ENCODE measurements around the gene RYR2. TPM values are rescaled to one million over a fixed set of nuclear protein-coding genes. Genes with fewer than 3 reads are reported as not detected.

Gene RYR2
- total and polyA plus RNA-seq, 2 experiments from 2014 or later, result not detected

- H3K27ac ChIP-seq, result no peak overlapping the region
- in situ Hi-C loops (cut with MboI), result loop anchor here (25.0 kb wide), 1 partner anchor 757 kb away; no protein-coding TSS in a partner anchor
- 18 to 23% methylated on average over 2 of the region's 2 CpGs for WGBS, 2 experiments (ENCODE audit: low coverage in 1 of 2, low lambda C conversion rate in 2 of 2, missing lambda C conversion rate in 2 of 2)
Measured at GRCh38 chr1:237394281-237394680, 352.3 kb downstream of the RYR2 start.

GRCh38 chr1:237396426-237396825 is 354.4 kb downstream of the RYR2 start:
- no peaks in the 10 kb centered on the region for H3K9me3 ChIP-seq (ENCODE audit: low read depth)
- no peaks in the 10 kb centered on the region for H3K27me3 ChIP-seq (replicated peaks; ENCODE audit: insufficient read depth)
- no peak overlapping the region for H3K4me3 ChIP-seq
- in situ Hi-C loops (cut with MboI), result loop anchor here (25.0 kb wide), 1 partner anchor 759 kb away; no protein-coding TSS in a partner anchor
- no peak overlapping the region for H2AFZ ChIP-seq
- no peaks in the 10 kb centered on the region for H3K79me2 ChIP-seq (ENCODE audit: insufficient read depth)
- no peaks in the 10 kb centered on the region for H3F3A ChIP-seq (ENCODE audit: insufficient read depth)
- WGBS, 2 experiments (ENCODE audit: low coverage in 1 of 2, low lambda C conversion rate in 2 of 2, missing lambda C conversion rate in 2 of 2), result 0% methylated on average over 1 of the region's 1 CpG
- no peak overlapping the region for H3K27ac ChIP-seq
- no peaks in the 10 kb centered on the region for H3K4me1 ChIP-seq (ENCODE audit: insufficient read depth)
- H3K9me2 ChIP-seq (ENCODE audit: insufficient read depth), result no peaks in the 10 kb centered on the region
- DNase-seq, result no peak
- H4K20me1 ChIP-seq (ENCODE audit: insufficient read depth), result no peaks in the 10 kb centered on the region
- no peak overlapping the region for H3K4me2 ChIP-seq (ENCODE audit: unreplicated experiment)
- TF ChIP-seq EZH2phosphoT487 (IDR thresholded peaks at IDR 0.05; ENCODE audit: insufficient read depth, low read depth) (no peak), EZH2 (IDR thresholded peaks at IDR 0.05; ENCODE audit: insufficient read depth, poor library complexity, severe bottlenecking) (no peak)
- H3K9ac ChIP-seq, result no peak overlapping the region
- H3K36me3 ChIP-seq (ENCODE audit: low read depth), result no peaks in the 10 kb centered on the region

More at GRCh38 chr1:237394281-237394680, 352.3 kb downstream of the RYR2 start:
- no peaks in the 10 kb centered on the region for H3K79me2 ChIP-seq (ENCODE audit: insufficient read depth)
- no peaks in the 10 kb centered on the region for H4K20me1 ChIP-seq (ENCODE audit: insufficient read depth)
- H3K27me3 ChIP-seq (replicated peaks; ENCODE audit: insufficient read depth), result no peaks in the 10 kb centered on the region
- no peaks in the 10 kb centered on the region for H3F3A ChIP-seq (ENCODE audit: insufficient read depth)
- no peaks in the 10 kb centered on the region for H3K9me3 ChIP-seq (ENCODE audit: low read depth)
- no peak overlapping the region for H3K4me3 ChIP-seq
- H3K36me3 ChIP-seq (ENCODE audit: low read depth), result no peaks in the 10 kb centered on the region
- no peak overlapping the region for H3K4me2 ChIP-seq (ENCODE audit: unreplicated experiment)
- H3K9me2 ChIP-seq (ENCODE audit: insufficient read depth), result no peaks in the 10 kb centered on the region
- H3K9ac ChIP-seq, result no peak overlapping the region
- H2AFZ ChIP-seq, result no peak overlapping the region
- H3K4me1 ChIP-seq (ENCODE audit: insufficient read depth), result no peaks in the 10 kb centered on the region
- no peak for TF ChIP-seq EZH2 (IDR thresholded peaks at IDR 0.05; ENCODE audit: insufficient read depth, poor library complexity, severe bottlenecking)
- DNase-seq, result no peak

GRCh38 chr1:237398751-237399150 is 356.8 kb downstream of the RYR2 start:
- in situ Hi-C loops (cut with MboI), result loop anchor here (25.0 kb wide), 1 partner anchor 761 kb away; no protein-coding TSS in a partner anchor

GRCh38 chr1:237405912-237406311 is 363.9 kb downstream of the RYR2 start:
- Histone ChIP-seq H3K9me3 (ENCODE audit: low read depth) (no peaks in the 10 kb centered on the region), H3F3A (ENCODE audit: insufficient read depth) (no peaks in the 10 kb centered on the region), H2AFZ (no peak overlapping the region), H3K4me3 (no peak overlapping the region), H3K36me3 (ENCODE audit: low read depth) (no peaks in the 10 kb centered on the region), H3K79me2 (ENCODE audit: insufficient read depth) (no peaks in the 10 kb centered on the region), H3K27ac (no peak overlapping the region), H3K9me2 (ENCODE audit: insufficient read depth) (no peaks in the 10 kb centered on the region), H3K27me3 (replicated peaks; ENCODE audit: insufficient read depth) (no peaks in the 10 kb centered on the region), H4K20me1 (ENCODE audit: insufficient read depth) (no peaks in the 10 kb centered on the region), H3K4me1 (ENCODE audit: insufficient read depth) (no peaks in the 10 kb centered on the region), H3K4me2 (ENCODE audit: unreplicated experiment) (no peak overlapping the region), H3K9ac (no peak overlapping the region)
- 13 to 16% methylated on average over 3 of the region's 3 CpGs for WGBS, 2 experiments (ENCODE audit: low coverage in 1 of 2, low lambda C conversion rate in 2 of 2, missing lambda C conversion rate in 2 of 2)
- no peak for DNase-seq
- in situ Hi-C loops (cut with MboI), result no loop called here
- TF ChIP-seq EZH2 (IDR thresholded peaks at IDR 0.05; ENCODE audit: insufficient read depth, poor library complexity, severe bottlenecking) (no peak), EZH2phosphoT487 (IDR thresholded peaks at IDR 0.05; ENCODE audit: insufficient read depth, low read depth) (no peak)

More at GRCh38 chr1:237398751-237399150, 356.8 kb downstream of the RYR2 start:
- no peaks in the 10 kb centered on the region for H4K20me1 ChIP-seq (ENCODE audit: insufficient read depth)
- DNase-seq, result no peak
- H3K27me3 ChIP-seq (replicated peaks; ENCODE audit: insufficient read depth), result no peaks in the 10 kb centered on the region
- WGBS, 2 experiments (ENCODE audit: low coverage in 1 of 2, low lambda C conversion rate in 2 of 2, missing lambda C conversion rate in 2 of 2), result 33 to 36% methylated on average over 4 of the region's 4 CpGs
- no peak overlapping the region for H3K4me3 ChIP-seq
- H3K4me2 ChIP-seq (ENCODE audit: unreplicated experiment), result no peak overlapping the region
- H3K9me3 ChIP-seq (ENCODE audit: low read depth), result no peaks in the 10 kb centered on the region
- no peaks in the 10 kb centered on the region for H3K36me3 ChIP-seq (ENCODE audit: low read depth)
- H3K27ac ChIP-seq, result no peak overlapping the region
- H3K79me2 ChIP-seq (ENCODE audit: insufficient read depth), result no peaks in the 10 kb centered on the region
- no peaks in the 10 kb centered on the region for H3K9me2 ChIP-seq (ENCODE audit: insufficient read depth)
- H3K9ac ChIP-seq, result no peak overlapping the region
- H3K4me1 ChIP-seq (ENCODE audit: insufficient read depth), result no peaks in the 10 kb centered on the region
- H3F3A ChIP-seq (ENCODE audit: insufficient read depth), result no peaks in the 10 kb centered on the region
- no peak overlapping the region for H2AFZ ChIP-seq
- TF ChIP-seq EZH2phosphoT487 (IDR thresholded peaks at IDR 0.05; ENCODE audit: insufficient read depth, low read depth) (no peak), EZH2 (IDR thresholded peaks at IDR 0.05; ENCODE audit: insufficient read depth, poor library complexity, severe bottlenecking) (no peak)

GRCh38 chr1:237411621-237412020 is 369.6 kb downstream of the RYR2 start:
- H3K27me3 ChIP-seq (replicated peaks; ENCODE audit: insufficient read depth), result no peaks in the 10 kb centered on the region
- H3K9me3 ChIP-seq (ENCODE audit: low read depth), result no peaks in the 10 kb centered on the region
- no peak overlapping the region for H3K9ac ChIP-seq
- H3K4me1 ChIP-seq (ENCODE audit: insufficient read depth), result no peaks in the 10 kb centered on the region
- DNase-seq, result no peak
- no peaks in the 10 kb centered on the region for H4K20me1 ChIP-seq (ENCODE audit: insufficient read depth)
- no peaks in the 10 kb centered on the region for H3K36me3 ChIP-seq (ENCODE audit: low read depth)
- H3F3A ChIP-seq (ENCODE audit: insufficient read depth), result no peaks in the 10 kb centered on the region
- in situ Hi-C loops (cut with MboI), result no loop called here
- no peak overlapping the region for H2AFZ ChIP-seq
- no peak overlapping the region for H3K4me3 ChIP-seq
- TF ChIP-seq EZH2phosphoT487 (IDR thresholded peaks at IDR 0.05; ENCODE audit: insufficient read depth, low read depth) (no peak), EZH2 (IDR thresholded peaks at IDR 0.05; ENCODE audit: insufficient read depth, poor library complexity, severe bottlenecking) (no peak)
- no peak overlapping the region for H3K4me2 ChIP-seq (ENCODE audit: unreplicated experiment)
- no peaks in the 10 kb centered on the region for H3K9me2 ChIP-seq (ENCODE audit: insufficient read depth)
- no peaks in the 10 kb centered on the region for H3K79me2 ChIP-seq (ENCODE audit: insufficient read depth)
- WGBS, 2 experiments (ENCODE audit: low coverage in 1 of 2, low lambda C conversion rate in 2 of 2, missing lambda C conversion rate in 2 of 2), result 13 to 25% methylated on average over 2 of the region's 2 CpGs
- no peak overlapping the region for H3K27ac ChIP-seq
